ENCODE data around the gene PAIP2.
A peak's percentile ranks its signal among the peaks of the same experiment; 100 is the strongest.

The PAIP2 gene

GRCh38 chr5:139389701-139390638, 48.3 kb downstream of the PAIP2 start, which contains the start of gene MZB1:
Gene MZB1, minus strand, starts transcription at chr5:139389913. Its CDS starts 57 bp downstream, at chr5:139389856.
- H3K4me1 ChIP-seq (ENCODE audit: low read length), result peaks cover 47% of the 10 kb centered on the region
- H3K36me3 ChIP-seq (replicated peaks; ENCODE audit: insufficient read depth, low read length), result no peaks in the 10 kb centered on the region
- peaks cover 76% of the 10 kb centered on the region for H3K79me2 ChIP-seq (ENCODE audit: low read length)
- TF ChIP-seq EZH2 (optimal IDR thresholded peaks at IDR 0.05; ENCODE audit: low read depth, low read length) (no peak), CTCF (IDR thresholded peaks at IDR 0.05; ENCODE audit: low read length) (no peak), EZH2phosphoT487 (IDR thresholded peaks at IDR 0.05; ENCODE audit: low read length) (no peak)
- no peaks in the 10 kb centered on the region for H3K27me3 ChIP-seq (replicated peaks; ENCODE audit: insufficient read depth, low read length)
- peak within 1 kb of the TSS; percentile 98 for H3K27ac ChIP-seq (ENCODE audit: low read length)
- H3K4me2 ChIP-seq (ENCODE audit: low read depth, low read length), result peak within 1 kb of the TSS; percentile 98
- no peaks in the 10 kb centered on the region for H3K9me3 ChIP-seq (replicated peaks; ENCODE audit: insufficient read depth, low read length)
- peak; percentile 95 for DNase-seq
- peak within 1 kb of the TSS; percentile 85 for H3K4me3 ChIP-seq (ENCODE audit: low read length)
- no peak within 1 kb of the TSS for H2AFZ ChIP-seq (ENCODE audit: low read length)
- peaks cover 77% of the 10 kb centered on the region for H3F3A ChIP-seq (ENCODE audit: insufficient read depth, low read length)
- no peaks in the 10 kb centered on the region for H4K20me1 ChIP-seq (ENCODE audit: insufficient read depth, low read length)
- H3K9ac ChIP-seq (ENCODE audit: low read length), result peak within 1 kb of the TSS; percentile 96
- H3K9me2 ChIP-seq (replicated peaks; ENCODE audit: insufficient read depth, low read length), result no peaks in the 10 kb centered on the region

GRCh38 chr5:139390639-139391569, 49.2 kb downstream of the PAIP2 start:
- Histone ChIP-seq H3K9me2 (replicated peaks; ENCODE audit: insufficient read depth, low read length) (no peaks in the 10 kb centered on the region), H3K4me2 (ENCODE audit: low read depth, low read length) (peak overlapping the region; percentile 98), H2AFZ (ENCODE audit: low read length) (peak overlapping the region; percentile 44), H4K20me1 (ENCODE audit: insufficient read depth, low read length) (no peaks in the 10 kb centered on the region), H3K9ac (ENCODE audit: low read length) (peak overlapping the region; percentile 96), H3K27me3 (replicated peaks; ENCODE audit: insufficient read depth, low read length) (no peaks in the 10 kb centered on the region), H3K79me2 (ENCODE audit: low read length) (peaks cover 86% of the 10 kb centered on the region), H3K27ac (ENCODE audit: low read length) (peak overlapping the region; percentile 98), H3K36me3 (replicated peaks; ENCODE audit: insufficient read depth, low read length) (no peaks in the 10 kb centered on the region), H3K4me1 (ENCODE audit: low read length) (peaks cover 38% of the 10 kb centered on the region), H3K4me3 (ENCODE audit: low read length) (peak overlapping the region; percentile 74), H3K9me3 (replicated peaks; ENCODE audit: insufficient read depth, low read length) (no peaks in the 10 kb centered on the region), H3F3A (ENCODE audit: insufficient read depth, low read length) (peaks cover 67% of the 10 kb centered on the region)
- no peak for DNase-seq
- no peak for TF ChIP-seq CTCF (IDR thresholded peaks at IDR 0.05; ENCODE audit: low read length)
- TF ChIP-seq EZH2phosphoT487 (IDR thresholded peaks at IDR 0.05; ENCODE audit: low read length), result no peak
- no peak for TF ChIP-seq EZH2 (optimal IDR thresholded peaks at IDR 0.05; ENCODE audit: low read depth, low read length)

GRCh38 chr5:139391570-139392323, 50.1 kb downstream of the PAIP2 start:
- no peaks in the 10 kb centered on the region for H3K36me3 ChIP-seq (replicated peaks; ENCODE audit: insufficient read depth, low read length)
- H3K9me3 ChIP-seq (replicated peaks; ENCODE audit: insufficient read depth, low read length), result no peaks in the 10 kb centered on the region
- H2AFZ ChIP-seq (ENCODE audit: low read length), result peak overlapping the region; percentile 44
- peak; percentile 42 for DNase-seq
- TF ChIP-seq EZH2phosphoT487 (IDR thresholded peaks at IDR 0.05; ENCODE audit: low read length) (no peak), EZH2 (optimal IDR thresholded peaks at IDR 0.05; ENCODE audit: low read depth, low read length) (no peak), CTCF (IDR thresholded peaks at IDR 0.05; ENCODE audit: low read length) (no peak)
- peaks cover 29% of the 10 kb centered on the region for H3K4me1 ChIP-seq (ENCODE audit: low read length)
- peaks cover 59% of the 10 kb centered on the region for H3F3A ChIP-seq (ENCODE audit: insufficient read depth, low read length)
- peak overlapping the region; percentile 74 for H3K4me3 ChIP-seq (ENCODE audit: low read length)
- H4K20me1 ChIP-seq (ENCODE audit: insufficient read depth, low read length), result no peaks in the 10 kb centered on the region
- H3K9me2 ChIP-seq (replicated peaks; ENCODE audit: insufficient read depth, low read length), result no peaks in the 10 kb centered on the region
- peak overlapping the region; percentile 96 for H3K9ac ChIP-seq (ENCODE audit: low read length)
- H3K27me3 ChIP-seq (replicated peaks; ENCODE audit: insufficient read depth, low read length), result no peaks in the 10 kb centered on the region
- peaks cover 84% of the 10 kb centered on the region for H3K79me2 ChIP-seq (ENCODE audit: low read length)
- peak overlapping the region; percentile 98 for H3K27ac ChIP-seq (ENCODE audit: low read length)
- H3K4me2 ChIP-seq (ENCODE audit: low read depth, low read length), result peak overlapping the region; percentile 98
